ENCODE data around the gene SV2B. TPM values are rescaled to one million over a fixed set of nuclear protein-coding genes. Genes with fewer than 3 reads are reported as not detected.
A peak's percentile ranks its signal among the peaks of the same experiment; 100 is the strongest.

Gene SV2B
- total RNA-seq, 1 donor from 2014 or later, result 4.1 TPM

DNA sequence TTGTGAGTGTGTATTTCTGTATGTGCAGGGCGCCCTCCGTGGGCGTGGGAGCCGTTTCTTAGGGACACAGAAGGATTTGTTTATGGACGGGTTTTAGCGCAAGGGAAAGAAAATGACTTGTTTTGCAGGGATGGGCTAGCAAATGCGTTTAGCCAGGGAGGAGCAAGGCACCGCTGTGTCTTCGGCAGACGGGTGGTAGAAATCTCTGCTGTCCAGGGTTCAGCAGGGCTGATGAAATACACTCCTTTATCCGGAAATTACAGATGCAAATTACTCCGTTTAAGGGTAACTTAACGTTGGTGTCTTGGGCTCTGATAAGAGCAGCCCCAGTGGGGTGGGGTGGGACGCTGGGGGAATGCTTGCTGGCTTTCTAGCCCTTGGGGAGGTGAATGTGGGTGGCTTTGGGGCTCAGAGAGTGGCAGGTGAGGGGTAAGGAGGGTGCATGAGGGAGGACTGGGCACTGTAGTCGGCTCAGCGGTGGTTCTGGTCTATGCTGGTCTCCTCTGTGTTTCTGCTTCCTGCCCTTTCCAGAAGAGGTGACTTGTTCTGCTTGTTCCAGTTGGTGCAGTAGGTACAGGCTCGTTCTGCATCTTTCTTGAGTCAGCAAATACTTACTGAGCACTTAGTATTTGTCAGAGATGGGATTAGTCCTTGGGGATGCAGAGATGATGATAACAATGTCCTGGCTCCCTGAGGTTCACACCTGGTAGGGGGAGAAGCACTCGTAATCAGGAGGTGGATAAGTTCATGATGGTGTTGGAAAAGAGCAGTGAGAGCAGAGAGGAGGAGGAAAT lies 954 bp downstream of the SV2B start:
- ATAC-seq (ENCODE audit: poor library complexity) (no peak), DNase-seq (no peak)
- intact Hi-C loops (cut with DNase I), result no loop called here

GRCh38 chr15:91101608-91101920 lies 1.5 kb downstream of the SV2B start:
- intact Hi-C loops (cut with DNase I), result no loop called here
- ATAC-seq (ENCODE audit: poor library complexity), result no peak
- DNase-seq, result no peak

DNA sequence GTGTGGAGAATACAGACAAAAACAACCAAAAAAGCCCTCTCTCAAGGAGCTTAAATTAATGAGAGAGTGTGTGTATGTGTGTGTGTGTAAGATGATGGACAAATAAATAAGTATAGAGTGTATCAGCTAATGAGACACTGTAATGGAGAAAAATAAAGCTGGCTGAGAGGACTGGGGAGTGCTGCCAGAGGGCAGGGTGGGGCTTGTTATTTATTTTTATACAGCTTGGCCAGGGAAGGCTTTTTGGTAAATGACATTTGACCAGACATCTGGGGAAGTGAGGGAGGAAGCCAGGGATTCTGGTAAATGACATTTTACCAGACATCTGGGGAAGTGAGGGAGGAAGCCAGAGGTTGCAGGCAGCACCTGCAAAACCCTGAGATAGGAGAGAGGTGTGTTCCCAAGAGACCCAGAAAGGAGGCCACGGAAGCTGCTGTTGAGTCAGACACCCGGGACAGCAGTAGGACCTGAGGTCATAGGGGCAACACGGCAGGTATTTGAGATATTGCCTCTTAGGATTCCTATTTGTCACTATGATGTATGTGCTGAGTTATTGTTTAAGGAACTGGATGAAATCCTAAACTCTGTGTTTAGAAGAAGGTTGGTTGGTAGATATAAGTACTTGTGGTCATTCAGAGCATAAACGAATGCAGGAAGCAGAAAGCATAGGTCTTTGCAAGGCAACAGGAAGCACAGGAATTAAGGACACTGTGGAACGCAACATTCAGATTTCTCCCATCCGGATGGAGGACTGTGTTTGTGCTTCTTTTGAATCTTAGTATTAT lies 2.7 kb downstream of the SV2B start:
- intact Hi-C loops (cut with DNase I), result no loop called here
- DNase-seq (no peak), ATAC-seq (ENCODE audit: poor library complexity) (peak; percentile 37)

DNA sequence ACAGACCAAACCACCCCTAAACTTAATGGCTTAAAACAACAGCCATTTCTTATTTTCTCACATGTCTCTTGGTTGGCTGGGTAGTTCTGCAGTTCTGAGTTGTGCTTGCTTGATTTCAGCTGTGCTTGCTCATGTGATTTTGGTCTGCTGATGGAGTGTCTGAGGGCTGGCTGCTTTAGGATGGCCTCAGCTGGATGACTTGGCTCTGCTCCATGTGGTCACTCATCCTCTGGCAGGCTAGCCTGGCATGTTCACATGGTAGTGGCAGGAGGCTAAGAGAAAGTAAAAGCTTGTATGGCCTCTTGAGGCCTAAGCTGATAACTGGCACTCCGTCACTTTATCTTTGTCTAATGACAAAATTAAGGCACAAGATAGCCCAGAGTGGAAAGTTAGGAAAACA lies 4.1 kb downstream of the SV2B start:
- peak; percentile 80 for ATAC-seq (ENCODE audit: poor library complexity)
- intact Hi-C loops (cut with DNase I), result no loop called here
- peak; percentile 67 for DNase-seq

- DNase-seq (no peak), ATAC-seq (ENCODE audit: poor library complexity) (no peak)
- intact Hi-C loops (cut with DNase I), result no loop called here
These were observed 8.4 kb downstream of the SV2B start for GRCh38 chr15:91108421-91108820.

DNA sequence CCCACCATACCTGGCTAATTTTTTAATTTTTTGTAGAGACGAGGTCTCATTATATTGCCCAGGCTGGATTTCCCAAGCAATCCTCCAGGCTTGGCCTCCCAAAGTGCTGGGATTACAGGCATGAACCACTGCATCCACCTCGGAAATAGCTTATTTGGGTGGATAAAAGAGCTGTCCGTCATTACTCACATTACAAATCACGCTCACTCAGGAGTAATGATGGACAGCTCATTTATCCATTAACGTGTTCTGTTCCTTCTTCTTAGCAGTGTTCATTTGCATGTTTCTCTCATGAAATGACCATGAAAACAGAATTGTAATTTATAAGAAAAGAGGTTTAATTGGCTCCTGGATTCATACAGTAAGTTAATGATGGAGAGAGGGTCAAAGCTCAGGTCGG lies 9.8 kb downstream of the SV2B start:
- intact Hi-C loops (cut with DNase I), result no loop called here
- ATAC-seq (ENCODE audit: poor library complexity) (no peak), DNase-seq (no peak)

GRCh38 chr15:91110407-91110806 lies 10.3 kb downstream of the SV2B start:
- intact Hi-C loops (cut with DNase I), result no loop called here
- ATAC-seq (ENCODE audit: poor library complexity), result no peak
- DNase-seq, result no peak

- intact Hi-C loops (cut with DNase I), result no loop called here
- ATAC-seq (ENCODE audit: poor library complexity) (no peak), DNase-seq (no peak)
These were observed 13.0 kb downstream of the SV2B start for GRCh38 chr15:91113030-91113429.

DNA sequence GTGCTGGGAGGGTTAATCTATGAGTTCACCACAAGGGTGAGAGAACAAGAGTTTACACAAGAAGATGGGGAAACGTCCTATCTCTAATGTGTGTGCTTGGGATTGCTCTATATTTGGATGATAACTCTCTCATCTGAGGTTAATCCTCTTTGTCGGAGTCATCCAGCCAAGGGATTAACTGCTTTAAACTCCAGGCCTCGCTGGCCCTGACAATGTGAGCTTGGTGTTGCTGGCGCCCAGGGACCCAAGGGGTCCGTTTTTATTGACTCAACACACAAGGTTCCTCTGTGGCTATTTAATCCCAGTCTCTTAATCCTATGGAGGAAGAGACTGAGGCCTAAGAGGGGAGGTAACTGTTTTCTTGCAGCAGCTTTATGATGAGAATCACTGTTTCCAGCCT lies 14.2 kb downstream of the SV2B start:
- DNase-seq (no peak), ATAC-seq (ENCODE audit: poor library complexity) (no peak)
- intact Hi-C loops (cut with DNase I), result no loop called here

DNA sequence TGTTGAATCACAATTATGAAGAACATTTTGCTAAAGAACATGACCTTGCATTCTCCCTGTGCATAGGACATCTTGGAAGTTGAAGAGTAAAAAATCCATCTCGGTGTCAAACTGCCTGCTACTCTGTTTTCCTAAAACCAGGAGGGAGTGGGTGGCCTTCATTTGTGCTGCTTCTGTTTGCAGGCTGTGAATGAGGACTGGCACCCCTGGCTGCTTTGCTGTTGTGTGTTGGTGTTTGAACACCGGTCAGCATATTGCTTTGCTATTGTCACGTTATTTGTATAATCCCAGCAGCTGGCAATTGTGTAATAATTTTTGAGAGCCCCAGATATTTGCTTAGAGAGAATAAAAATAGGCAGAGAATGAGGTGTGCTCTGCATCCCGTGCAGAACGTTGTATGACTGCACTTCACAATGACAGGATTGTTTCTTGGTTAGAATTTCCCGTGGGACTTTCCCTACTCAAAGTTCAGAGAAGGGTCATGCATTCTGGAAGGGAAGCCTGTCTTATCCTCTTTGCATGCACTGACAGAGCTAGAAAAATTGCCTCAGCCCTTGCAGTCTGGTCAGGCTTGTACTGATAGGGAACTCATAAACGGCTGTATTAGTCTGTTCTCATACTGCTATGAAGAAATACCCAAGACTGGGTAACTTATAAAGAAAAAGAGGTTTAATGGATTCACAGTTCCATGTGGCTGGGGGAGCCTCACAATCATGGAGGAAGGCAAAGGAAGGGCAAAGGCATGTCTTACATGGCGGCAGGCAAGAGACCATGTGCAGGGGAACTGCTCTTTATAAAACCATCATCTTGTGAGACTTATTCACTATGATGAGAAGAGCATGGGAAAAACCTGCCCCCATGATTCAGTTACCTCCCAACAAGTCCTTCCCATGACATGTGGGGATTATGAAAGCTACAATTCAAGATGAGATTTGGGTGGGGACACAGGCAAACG lies 16.3 kb downstream of the SV2B start:
- DNase-seq (no peak), ATAC-seq (ENCODE audit: poor library complexity) (peak; percentile 84)

GRCh38 chr15:91117375-91117774 lies 17.3 kb downstream of the SV2B start:
- intact Hi-C loops (cut with DNase I), result no loop called here
- no peak for ATAC-seq (ENCODE audit: poor library complexity)
- no peak for DNase-seq

More for the DNA sequence above, 16.3 kb downstream of the SV2B start:
- intact Hi-C loops (cut with DNase I), result no loop called here

GRCh38 chr15:91118817-91119590 lies 18.9 kb downstream of the SV2B start:
- no peak for DNase-seq
- intact Hi-C loops (cut with DNase I), result no loop called here
- no peak for ATAC-seq (ENCODE audit: poor library complexity)

GRCh38 chr15:91122296-91122695 lies 22.2 kb downstream of the SV2B start:
- intact Hi-C loops (cut with DNase I), result no loop called here
- DNase-seq (no peak), ATAC-seq (ENCODE audit: poor library complexity) (no peak)

DNA sequence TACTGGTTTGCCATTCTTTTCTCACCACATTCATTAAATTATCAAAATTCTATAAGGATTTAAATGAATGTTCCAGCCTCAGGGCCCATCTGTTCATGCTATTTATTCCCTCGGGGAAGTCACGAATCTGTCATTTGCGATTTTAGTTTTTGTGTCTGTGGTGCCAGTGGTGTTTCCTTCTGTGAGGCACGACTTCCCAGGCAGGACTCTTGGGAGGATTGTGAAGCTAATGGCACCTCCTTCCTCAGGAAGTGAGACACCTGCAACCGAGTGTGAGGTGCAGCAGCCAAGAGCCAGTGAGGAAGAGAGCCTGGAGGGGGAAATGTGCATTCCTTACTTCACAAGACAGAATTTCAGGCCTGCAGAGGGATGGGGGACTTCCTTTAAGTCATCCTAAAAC lies 24.1 kb downstream of the SV2B start:
- DNase-seq (no peak), ATAC-seq (ENCODE audit: poor library complexity) (no peak)
- intact Hi-C loops (cut with DNase I), result no loop called here

DNA sequence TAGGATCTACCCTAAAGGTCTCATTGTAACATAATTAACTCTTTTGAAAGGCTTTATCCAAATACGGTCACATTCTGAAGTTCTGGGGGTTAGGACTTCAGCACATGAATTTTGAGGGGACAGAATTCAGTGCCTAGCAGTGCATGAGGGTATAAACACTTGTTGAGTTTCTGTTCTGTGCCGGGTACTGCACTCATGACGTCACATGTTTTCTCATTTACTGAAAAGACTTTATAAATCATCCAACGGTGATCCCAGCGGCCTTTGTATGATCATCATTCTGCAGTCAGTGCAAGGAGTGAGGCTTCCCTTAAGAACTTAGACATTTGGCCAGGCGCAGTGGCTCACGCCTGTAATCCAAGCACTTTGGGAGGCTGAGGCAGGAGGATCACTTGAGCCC lies 25.1 kb downstream of the SV2B start:
- ATAC-seq (ENCODE audit: poor library complexity), result no peak
- DNase-seq, result no peak
- intact Hi-C loops (cut with DNase I), result no loop called here

GRCh38 chr15:91126080-91126479 lies 26.0 kb downstream of the SV2B start:
- no peak for DNase-seq
- no peak for ATAC-seq (ENCODE audit: poor library complexity)
- intact Hi-C loops (cut with DNase I), result no loop called here

DNA sequence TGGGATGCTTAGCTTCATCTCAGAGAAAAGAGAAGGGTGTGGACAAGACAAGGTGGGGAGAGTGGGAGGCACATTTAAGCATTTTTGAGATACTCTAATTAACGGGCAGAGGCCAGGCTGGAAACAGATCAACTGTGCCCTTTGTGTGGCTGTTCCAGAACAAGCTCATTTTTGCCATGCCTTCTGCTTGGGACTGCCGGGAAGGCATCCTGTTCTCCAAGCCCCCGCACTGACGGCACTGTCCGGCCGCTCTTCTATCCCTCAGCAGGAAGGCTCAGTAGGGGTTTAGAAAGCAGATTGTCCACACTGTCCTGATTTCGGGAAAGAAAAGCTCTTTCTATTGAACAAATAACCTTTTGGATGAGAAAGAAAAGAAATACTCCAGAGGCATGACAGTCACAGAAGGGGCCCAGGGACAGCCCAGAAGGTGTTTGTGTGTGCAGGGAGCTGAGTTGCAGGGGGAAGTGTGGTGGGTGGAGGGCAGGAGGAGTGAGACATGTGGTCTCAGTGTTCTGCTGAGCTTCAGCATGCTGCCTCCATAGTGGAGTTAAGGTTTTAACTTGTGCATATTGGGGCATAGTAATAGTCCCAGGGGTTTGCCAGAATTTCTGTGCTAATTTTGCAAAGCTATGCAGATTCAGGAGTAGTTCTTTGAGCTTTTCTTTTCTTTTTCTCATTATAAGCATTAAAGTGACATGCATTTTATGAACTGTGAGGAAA lies 27.3 kb downstream of the SV2B start:
- no peak for ATAC-seq (ENCODE audit: poor library complexity)
- no peak for DNase-seq
- intact Hi-C loops (cut with DNase I), result no loop called here

GRCh38 chr15:91128016-91128415 lies 28.0 kb downstream of the SV2B start:
- DNase-seq, result no peak
- no peak for ATAC-seq (ENCODE audit: poor library complexity)
- intact Hi-C loops (cut with DNase I), result no loop called here
